ENCODE results near the gene BCAS3.
"Not testable (repeated sequence)": the region's sequence is repeated elsewhere in the genome, so short reads cannot be mapped to it uniquely, and the experiment has no call there.

The BCAS3 gene

GRCh38 chr17:61420745-61421398 lies 743.2 kb downstream of the BCAS3 start:
- DNase-seq, result no peak

- DNase-seq, result no peak
Observed at GRCh38 chr17:61421460-61421859, 743.8 kb downstream of the BCAS3 start.

- no peak for DNase-seq
Observed at GRCh38 chr17:61422116-61422799, 744.6 kb downstream of the BCAS3 start.

- no peak for DNase-seq
Observed at GRCh38 chr17:61422869-61423268, 745.2 kb downstream of the BCAS3 start.

GRCh38 chr17:61423967-61424649 lies 746.5 kb downstream of the BCAS3 start:
- DNase-seq, result no peak

- DNase-seq, result no peak
Observed at GRCh38 chr17:61425682-61426481, 748.2 kb downstream of the BCAS3 start.

GRCh38 chr17:61426482-61427304 lies 749.0 kb downstream of the BCAS3 start:
- no peak for DNase-seq

GRCh38 chr17:61427567-61427966 lies 749.9 kb downstream of the BCAS3 start:
- DNase-seq, result no peak

- no peak for DNase-seq
Observed at GRCh38 chr17:61429274-61429673, 751.6 kb downstream of the BCAS3 start.

- not testable (repeated sequence) for DNase-seq
Observed at GRCh38 chr17:61429831-61430230, 752.2 kb downstream of the BCAS3 start.

- DNase-seq, result no peak
Observed at GRCh38 chr17:61431594-61432311, 754.1 kb downstream of the BCAS3 start.

GRCh38 chr17:61436273-61436672 lies 758.6 kb downstream of the BCAS3 start:
- no peak for DNase-seq

- DNase-seq, result no peak
Observed at GRCh38 chr17:61436995-61437704, 759.5 kb downstream of the BCAS3 start.

- no peak for DNase-seq
Observed at GRCh38 chr17:61440697-61441096, 763.0 kb downstream of the BCAS3 start.

- DNase-seq, result not testable (repeated sequence)
Observed at GRCh38 chr17:61441507-61441906, 763.9 kb downstream of the BCAS3 start.

- no peak for DNase-seq
Observed at GRCh38 chr17:61442136-61442775, 764.6 kb downstream of the BCAS3 start.

All from 8988T (cell line).